Measurements from ENCODE around the gene ATN1.

DNA sequence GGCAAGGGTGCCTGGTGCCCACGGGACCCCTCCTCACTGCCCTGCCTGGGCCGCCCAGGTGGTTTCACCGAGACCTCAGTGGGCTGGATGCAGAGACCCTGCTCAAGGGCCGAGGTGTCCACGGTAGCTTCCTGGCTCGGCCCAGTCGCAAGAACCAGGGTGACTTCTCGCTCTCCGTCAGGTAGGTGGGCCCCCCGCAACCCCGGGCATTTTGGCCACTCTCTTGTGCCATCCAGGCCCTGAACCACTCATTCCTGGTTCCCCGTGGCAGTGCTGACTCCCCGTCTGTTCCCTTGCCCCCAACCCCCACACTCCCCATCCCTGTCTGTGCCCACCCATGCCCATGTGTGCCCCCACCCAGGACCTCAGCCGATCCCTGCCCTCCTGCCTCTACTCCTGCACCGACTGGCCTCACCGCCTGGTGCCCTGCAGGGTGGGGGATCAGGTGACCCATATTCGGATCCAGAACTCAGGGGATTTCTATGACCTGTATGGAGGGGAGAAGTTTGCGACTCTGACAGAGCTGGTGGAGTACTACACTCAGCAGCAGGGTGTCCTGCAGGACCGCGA, 23.9 kb downstream of the ATN1 start:
- TF ChIP-seq POLR2A (IDR thresholded peaks at IDR 0.05), result no peak
- TF ChIP-seq, protein P1, sequence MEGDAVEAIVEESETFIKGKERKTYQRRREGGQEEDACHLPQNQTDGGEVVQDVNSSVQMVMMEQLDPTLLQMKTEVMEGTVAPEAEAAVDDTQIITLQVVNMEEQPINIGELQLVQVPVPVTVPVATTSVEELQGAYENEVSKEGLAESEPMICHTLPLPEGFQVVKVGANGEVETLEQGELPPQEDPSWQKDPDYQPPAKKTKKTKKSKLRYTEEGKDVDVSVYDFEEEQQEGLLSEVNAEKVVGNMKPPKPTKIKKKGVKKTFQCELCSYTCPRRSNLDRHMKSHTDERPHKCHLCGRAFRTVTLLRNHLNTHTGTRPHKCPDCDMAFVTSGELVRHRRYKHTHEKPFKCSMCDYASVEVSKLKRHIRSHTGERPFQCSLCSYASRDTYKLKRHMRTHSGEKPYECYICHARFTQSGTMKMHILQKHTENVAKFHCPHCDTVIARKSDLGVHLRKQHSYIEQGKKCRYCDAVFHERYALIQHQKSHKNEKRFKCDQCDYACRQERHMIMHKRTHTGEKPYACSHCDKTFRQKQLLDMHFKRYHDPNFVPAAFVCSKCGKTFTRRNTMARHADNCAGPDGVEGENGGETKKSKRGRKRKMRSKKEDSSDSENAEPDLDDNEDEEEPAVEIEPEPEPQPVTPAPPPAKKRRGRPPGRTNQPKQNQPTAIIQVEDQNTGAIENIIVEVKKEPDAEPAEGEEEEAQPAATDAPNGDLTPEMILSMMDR (IDR thresholded peaks at IDR 0.05), result no peak
